HG03066 (cell line): ENCODE measurements around the gene HDAC7.

Experiments used
- ATAC-seq: cut with Tn5 transposase; IDR thresholded peaks from one replicate; pipeline ENCODE4 v1.9.1; 2021; ENCODE audit warnings: low read depth; ENCODE audit not compliant: unreplicated experiment

HDAC7 gene

GRCh38 chr12:47771304-47771703 lies 48.4 kb downstream of the HDAC7 start:
- no peak for ATAC-seq

- no peak for ATAC-seq
These were observed 49.5 kb downstream of the HDAC7 start for GRCh38 chr12:47770086-47770726.

- ATAC-seq: no peak
These were observed 50.2 kb downstream of the HDAC7 start for GRCh38 chr12:47769234-47770085.

- ATAC-seq: no peak
These were observed 51.3 kb downstream of the HDAC7 start for GRCh38 chr12:47768323-47768811.

GRCh38 chr12:47767216-47767724 lies 52.4 kb downstream of the HDAC7 start:
- ATAC-seq: no peak

- ATAC-seq: no peak
These were observed 53.0 kb downstream of the HDAC7 start for GRCh38 chr12:47766502-47767215.

- ATAC-seq: no peak
These were observed 56.0 kb downstream of the HDAC7 start for GRCh38 chr12:47763481-47764346.

- ATAC-seq: no peak
These were observed 56.7 kb downstream of the HDAC7 start for GRCh38 chr12:47762850-47763465.

- peak; percentile 41 for ATAC-seq
These were observed 60.6 kb downstream of the HDAC7 start, which contains the start of gene RAPGEF3 for GRCh38 chr12:47758834-47759690. Gene RAPGEF3 (minus strand): TSS chr12:47758880. CDS start chr12:47758556, 324 bp downstream.

GRCh38 chr12:47758584-47758833 lies 61.2 kb downstream of the HDAC7 start:
- no peak for ATAC-seq

GRCh38 chr12:47757840-47758583 lies 61.7 kb downstream of the HDAC7 start:
- no peak for ATAC-seq

GRCh38 chr12:47757364-47757839 lies 62.3 kb downstream of the HDAC7 start:
- no peak for ATAC-seq

- peak; percentile 68 for ATAC-seq
These were observed 63.8 kb downstream of the HDAC7 start for GRCh38 chr12:47755655-47756562.

- no peak for ATAC-seq
These were observed 64.8 kb downstream of the HDAC7 start for GRCh38 chr12:47754881-47755280.

- ATAC-seq: no peak
These were observed 65.6 kb downstream of the HDAC7 start for GRCh38 chr12:47754126-47754525.

GRCh38 chr12:47753021-47754001 lies 66.4 kb downstream of the HDAC7 start:
- no peak for ATAC-seq
